SK-N-SH (cell line): Measurements from ENCODE around the gene LTBP1.

ENCODE experiments used
- TAF1 ChIP-seq: IDR thresholded peaks from 2 replicates; pipeline ENCODE4 v1.6.1; 2012; ENCODE audit warnings: low read depth, mild to moderate bottlenecking, low read length, moderate library complexity, borderline replicate concordance
- TF ChIP-seq, protein P1 (sequence below): fragments of 200-600 bp; sonication (generic); IDR thresholded peaks from 2 replicates; pipeline ENCODE4 v1.6.1; 2017; ENCODE audit warnings: antibody characterized with exemption, mild to moderate bottlenecking, moderate library complexity

DNA sequence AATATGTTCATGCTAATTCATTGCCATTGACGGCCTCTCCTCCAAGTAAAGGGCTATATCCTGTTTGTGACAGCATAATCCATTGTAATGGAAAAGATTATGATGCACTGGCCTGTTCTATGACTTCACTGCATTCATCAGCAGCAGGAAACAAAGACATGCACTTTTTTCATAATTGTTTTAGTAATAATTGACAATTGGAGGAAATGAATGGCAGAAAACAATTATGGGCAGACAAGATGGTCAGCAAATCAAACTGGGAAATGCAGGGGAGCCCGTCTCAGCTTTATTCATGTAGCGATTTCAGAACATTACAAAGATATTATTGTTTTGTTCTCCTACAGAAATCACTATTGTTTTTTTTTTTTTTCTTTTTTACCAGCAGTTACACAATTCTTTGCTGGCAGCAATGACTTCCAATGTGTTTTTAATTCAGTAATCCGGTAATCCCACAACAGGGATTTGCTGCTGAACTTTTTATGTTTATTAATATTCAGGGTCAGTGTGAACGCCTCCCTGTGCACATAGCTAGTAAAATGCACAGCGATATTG is 495.9 kb downstream of the LTBP1 start:
- no peak for TF ChIP-seq TAF1
- TF ChIP-seq, protein P1, sequence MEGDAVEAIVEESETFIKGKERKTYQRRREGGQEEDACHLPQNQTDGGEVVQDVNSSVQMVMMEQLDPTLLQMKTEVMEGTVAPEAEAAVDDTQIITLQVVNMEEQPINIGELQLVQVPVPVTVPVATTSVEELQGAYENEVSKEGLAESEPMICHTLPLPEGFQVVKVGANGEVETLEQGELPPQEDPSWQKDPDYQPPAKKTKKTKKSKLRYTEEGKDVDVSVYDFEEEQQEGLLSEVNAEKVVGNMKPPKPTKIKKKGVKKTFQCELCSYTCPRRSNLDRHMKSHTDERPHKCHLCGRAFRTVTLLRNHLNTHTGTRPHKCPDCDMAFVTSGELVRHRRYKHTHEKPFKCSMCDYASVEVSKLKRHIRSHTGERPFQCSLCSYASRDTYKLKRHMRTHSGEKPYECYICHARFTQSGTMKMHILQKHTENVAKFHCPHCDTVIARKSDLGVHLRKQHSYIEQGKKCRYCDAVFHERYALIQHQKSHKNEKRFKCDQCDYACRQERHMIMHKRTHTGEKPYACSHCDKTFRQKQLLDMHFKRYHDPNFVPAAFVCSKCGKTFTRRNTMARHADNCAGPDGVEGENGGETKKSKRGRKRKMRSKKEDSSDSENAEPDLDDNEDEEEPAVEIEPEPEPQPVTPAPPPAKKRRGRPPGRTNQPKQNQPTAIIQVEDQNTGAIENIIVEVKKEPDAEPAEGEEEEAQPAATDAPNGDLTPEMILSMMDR, result no peak
